Body of pancreas (tissue), 4 donors: Measurements from ENCODE around the gene RNF125. TPM values are rescaled to one million over a fixed set of nuclear protein-coding genes. Genes with fewer than 3 reads are reported as not detected.

Experiments used
- ATAC-seq: fragments of 150-250 bp; one replicate; pipeline ENCODE4 v1.9.1; 2016
- DNase-seq, 4 donors: peaks; one replicate each; pipeline ENCODE4 v3.0.0-alpha.2; 2019
- H3K27ac ChIP-seq, 4 donors: fragments of 200-600 bp; sonication (generic); 1 replicate in 3 of 4; 2 replicates in 1 of 4; pipeline versions ENCODE4 v1.5.1 to v1.6.1; 2016 to 2019; ENCODE audit warnings: mild to moderate bottlenecking in 1 of 4, mixed read lengths in 1 of 4, moderate library complexity in 1 of 4
- H3K27me3 ChIP-seq, 2 donors: fragments of 200-600 bp; sonication (generic); one replicate each; pipeline ENCODE4 v1.6.0; 2016; ENCODE audit warnings: mild to moderate bottlenecking in 1 of 2
- H3K36me3 ChIP-seq, 2 donors: fragments of 200-600 bp; sonication (generic); replicated peaks in 1 of 2; 2 replicates each; pipeline ENCODE4 v1.5.1; 2016; ENCODE audit warnings: low read depth in 2 of 2; ENCODE audit not compliant: insufficient read depth in 1 of 2
- H3K4me1 ChIP-seq: fragments of 200-600 bp; sonication (generic); one replicate; pipeline ENCODE4 v1.6.0; 2016
- H3K4me3 ChIP-seq, 2 donors: fragments of 200-600 bp; sonication (generic); 1 replicate in 1 of 2; 2 replicates in 1 of 2; pipeline ENCODE4 v1.5.1; 2016 to 2019
- H3K9me3 ChIP-seq, 3 donors: fragments of 200-600 bp; sonication (generic); 1 replicate in 2 of 3; 2 replicates in 1 of 3; pipeline ENCODE4 v1.5.1; 2016
- CTCF ChIP-seq, 7 experiments: fragments of 450-650 bp in 4 of 7; fragments of 200-600 bp in 3 of 7; sonication (generic) in 3 of 7; IDR thresholded peaks; one replicate each; pipeline ENCODE4 v1.5.1; 2016 to 2019; ENCODE audit warnings: antibody characterized with exemption in 7 of 7
- POLR2A ChIP-seq, 3 donors: fragments of 450-650 bp; IDR thresholded peaks; one replicate each; pipeline ENCODE4 v1.6.1; 2016; ENCODE audit warnings: antibody characterized with exemption in 3 of 3, mild to moderate bottlenecking in 2 of 3
- WGBS, 2 donors: methylation state at CpG; one replicate each; pipeline ENCODE4 v1.1.5; 2017; 5-methylcytosine and 5-hydroxymethylcytosine counted together
- intact Hi-C: fragments of 100-400 bp; cut with DNase I; formaldehyde crosslinking; loops from one replicate; pipeline ENCODE4 v1.15.1; 2023
- total RNA-seq, 2 donors: library from RNA; depleted of rRNA; stranded (reverse); fragments of >200 nt; gene quantifications; one replicate each; pipeline ENCODE4 v1.1.0, GENCODE V29; 2016

RNF125 gene
- total RNA-seq, 2 donors from 2014 or later = 2.6 to 4.9 TPM

- intact Hi-C loops = no loop called here
- H3K27me3 ChIP-seq = no peaks in the 10 kb centered on the region
- H3K36me3 ChIP-seq = no peaks in the 10 kb centered on the region
- DNase-seq (no peak), ATAC-seq (no peak)
- WGBS, 2 donors = 31 to 34% methylated on average over 4 of the region's 4 CpGs
- H3K4me1 ChIP-seq = no peaks in the 10 kb centered on the region
- no peak overlapping the region for H3K4me3 ChIP-seq
- H3K9me3 ChIP-seq = no peaks in the 10 kb centered on the region
- TF ChIP-seq CTCF (IDR thresholded peaks at IDR 0.05) (peak in 6 of 7 experiments; percentile 21 to 50 (median 41)), POLR2A (IDR thresholded peaks at IDR 0.05) (no peak)
- H3K27ac ChIP-seq = no peak overlapping the region
Measured at GRCh38 chr18:32072321-32072720, 53.7 kb downstream of the RNF125 start.

GRCh38 chr18:32074206-32074605 lies 55.6 kb downstream of the RNF125 start:
- no peaks in the 10 kb centered on the region for H3K27me3 ChIP-seq
- 94 to 100% methylated on average over 1 of the region's 1 CpG for WGBS, 2 donors

GRCh38 chr18:32078845-32079244 lies 60.2 kb downstream of the RNF125 start:
- Histone ChIP-seq H3K36me3 (no peaks in the 10 kb centered on the region), H3K4me3 (no peak overlapping the region), H3K27me3 (no peaks in the 10 kb centered on the region), H3K9me3 (no peaks in the 10 kb centered on the region), H3K27ac (no peak overlapping the region), H3K4me1 (no peaks in the 10 kb centered on the region)
- no peak for TF ChIP-seq CTCF (IDR thresholded peaks at IDR 0.05)
- TF ChIP-seq POLR2A (IDR thresholded peaks at IDR 0.05) = no peak
- DNase-seq (no peak), ATAC-seq (no peak)
- WGBS, 2 donors = 85% methylated on average over 2 of the region's 2 CpGs
- intact Hi-C loops = no loop called here

More at GRCh38 chr18:32074206-32074605, 55.6 kb downstream of the RNF125 start:
- Histone ChIP-seq H3K36me3 (no peaks in the 10 kb centered on the region), H3K27ac (no peak overlapping the region), H3K4me3 (no peak overlapping the region), H3K9me3 (no peaks in the 10 kb centered on the region), H3K4me1 (no peaks in the 10 kb centered on the region)
- DNase-seq = no peak
- intact Hi-C loops = no loop called here
- no peak for ATAC-seq
- TF ChIP-seq CTCF (IDR thresholded peaks at IDR 0.05) (no peak), POLR2A (IDR thresholded peaks at IDR 0.05) (no peak)

GRCh38 chr18:32081881-32082280 lies 63.3 kb downstream of the RNF125 start:
- intact Hi-C loops = loop anchor here (10.0 kb wide), 1 partner anchor 137 kb away; the partner anchor contains the start of gene TRAPPC8
- no peak for TF ChIP-seq CTCF (IDR thresholded peaks at IDR 0.05)
- no peak for TF ChIP-seq POLR2A (IDR thresholded peaks at IDR 0.05)
- Histone ChIP-seq H3K9me3 (no peaks in the 10 kb centered on the region), H3K27ac (no peak overlapping the region), H3K36me3 (no peaks in the 10 kb centered on the region), H3K4me3 (no peak overlapping the region), H3K27me3 (no peaks in the 10 kb centered on the region), H3K4me1 (peaks cover 10% of the 10 kb centered on the region)
- DNase-seq = no peak
- WGBS, 2 donors = 37 to 63% methylated on average over 1 of the region's 1 CpG
- no peak for ATAC-seq

- no peak for TF ChIP-seq CTCF (IDR thresholded peaks at IDR 0.05)
- no peak for TF ChIP-seq POLR2A (IDR thresholded peaks at IDR 0.05)
- no peak overlapping the region for H3K27ac ChIP-seq
- WGBS, 2 donors = 90% methylated on average over 8 of the region's 8 CpGs
- no peak for DNase-seq
- H3K4me1 ChIP-seq = peaks cover 10% of the 10 kb centered on the region
- ATAC-seq = no peak
- no peaks in the 10 kb centered on the region for H3K9me3 ChIP-seq
- no peaks in the 10 kb centered on the region for H3K27me3 ChIP-seq
- intact Hi-C loops = loop anchor here (10.0 kb wide), 1 partner anchor 139 kb away; the partner anchor contains the start of gene TRAPPC8
- no peaks in the 10 kb centered on the region for H3K36me3 ChIP-seq
- H3K4me3 ChIP-seq = no peak overlapping the region
Measured at GRCh38 chr18:32083781-32084180, 65.2 kb downstream of the RNF125 start.
